ENCODE data around the gene RCCD1. TPM values are rescaled to one million over a fixed set of nuclear protein-coding genes. Genes with fewer than 3 reads are reported as not detected.

The RCCD1 gene
- total and polyA plus RNA-seq, 9 of the 15 experiments (the other 6 are each of a cell fraction or from before 2014, with no cell fraction given), result 11.1 to 51.4 (median 24.7) TPM

DNA sequence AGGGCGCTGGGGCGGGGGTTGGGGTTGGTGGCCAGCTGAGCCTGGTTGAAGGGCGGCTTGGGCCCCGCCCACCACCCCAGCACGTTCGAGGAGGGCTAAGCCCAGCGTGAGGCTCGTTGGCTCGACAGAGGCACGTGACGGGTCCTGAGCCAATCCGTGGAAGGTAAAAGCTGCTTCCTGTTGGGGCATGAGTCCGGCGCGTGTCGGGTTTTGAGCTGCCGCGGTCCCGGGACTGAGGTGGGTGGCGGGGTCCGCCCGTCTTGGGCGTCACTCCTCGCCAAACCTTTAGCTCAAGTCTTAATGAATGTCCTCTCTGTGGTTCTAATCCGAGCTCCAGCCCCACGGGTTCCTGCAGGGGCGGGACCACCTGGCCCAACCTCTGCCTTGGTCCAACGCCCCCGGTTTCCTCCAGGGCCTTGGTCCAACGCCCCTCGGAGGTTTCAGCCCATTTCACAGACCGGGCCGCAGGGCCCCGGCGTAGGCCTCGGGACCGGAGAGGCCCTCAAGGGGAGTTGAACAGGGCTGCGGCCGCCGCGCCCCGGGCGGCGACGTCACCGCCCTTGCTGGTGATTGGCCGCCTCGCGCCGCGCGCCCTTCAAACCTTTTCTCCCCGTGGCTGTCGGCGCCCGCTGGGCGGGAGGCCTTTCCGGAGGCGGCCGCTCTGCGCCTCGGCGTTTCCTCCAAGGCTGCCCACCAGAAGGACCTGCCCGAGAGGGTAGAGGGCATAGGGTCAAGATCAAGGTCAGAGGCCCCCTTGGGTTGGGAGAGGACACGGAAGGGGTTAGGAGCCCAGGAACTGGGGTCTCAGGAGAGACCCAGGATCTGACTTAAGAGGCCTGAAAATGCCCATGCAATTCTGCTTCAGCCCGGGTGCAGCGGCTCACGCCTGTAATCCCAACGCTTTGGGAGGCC lies at the start of gene RCCD1 (continued):
- TF ChIP-seq ZNF318 (IDR thresholded peaks at IDR 0.05; ENCODE audit: borderline replicate concordance in 1 of 2, low read depth in 1 of 2) (no peak), U2AF2 (optimal IDR thresholded peaks at IDR 0.05; ENCODE audit: low read depth, low read length) (no peak), MCM2 (IDR thresholded peaks at IDR 0.05; ENCODE audit: low read depth) (no peak), PCBP1 (IDR thresholded peaks at IDR 0.05; ENCODE audit: low read depth, low read length, poor library complexity, severe bottlenecking) (peak; percentile 89), SUPT5H (IDR thresholded peaks at IDR 0.05) (peak; percentile 89), POLR2H (tag; IDR thresholded peaks at IDR 0.05; ENCODE audit: low read depth) (peak; percentile 89), ARID3A (IDR thresholded peaks at IDR 0.05; ENCODE audit: borderline replicate concordance, low read depth, low read length) (no peak), BACH1 (tag; IDR thresholded peaks at IDR 0.05) (no peak), SP2 (IDR thresholded peaks at IDR 0.05; ENCODE audit: extremely low read depth, low read depth, low read length, poor library complexity, severe bottlenecking) (no peak), HEY1 (CRISPR knock-in tag; IDR thresholded peaks at IDR 0.05; ENCODE audit: borderline replicate concordance) (0 out of 2 replicates have a peak, but pooled peaks have one; percentile 60)
- TF ChIP-seq, protein P1, sequence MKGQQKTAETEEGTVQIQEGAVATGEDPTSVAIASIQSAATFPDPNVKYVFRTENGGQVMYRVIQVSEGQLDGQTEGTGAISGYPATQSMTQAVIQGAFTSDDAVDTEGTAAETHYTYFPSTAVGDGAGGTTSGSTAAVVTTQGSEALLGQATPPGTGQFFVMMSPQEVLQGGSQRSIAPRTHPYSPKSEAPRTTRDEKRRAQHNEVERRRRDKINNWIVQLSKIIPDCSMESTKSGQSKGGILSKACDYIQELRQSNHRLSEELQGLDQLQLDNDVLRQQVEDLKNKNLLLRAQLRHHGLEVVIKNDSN (CRISPR knock-in tag; IDR thresholded peaks at IDR 0.05), result peak; percentile 98
- TF ChIP-seq, protein P2, sequence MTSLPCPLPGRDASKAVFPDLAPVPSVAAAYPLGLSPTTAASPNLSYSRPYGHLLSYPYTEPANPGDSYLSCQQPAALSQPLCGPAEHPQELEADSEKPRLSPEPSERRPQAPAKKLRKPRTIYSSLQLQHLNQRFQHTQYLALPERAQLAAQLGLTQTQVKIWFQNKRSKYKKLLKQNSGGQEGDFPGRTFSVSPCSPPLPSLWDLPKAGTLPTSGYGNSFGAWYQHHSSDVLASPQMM (CRISPR knock-in tag; IDR thresholded peaks at IDR 0.05), result no peak
- TF ChIP-seq, protein P3, sequence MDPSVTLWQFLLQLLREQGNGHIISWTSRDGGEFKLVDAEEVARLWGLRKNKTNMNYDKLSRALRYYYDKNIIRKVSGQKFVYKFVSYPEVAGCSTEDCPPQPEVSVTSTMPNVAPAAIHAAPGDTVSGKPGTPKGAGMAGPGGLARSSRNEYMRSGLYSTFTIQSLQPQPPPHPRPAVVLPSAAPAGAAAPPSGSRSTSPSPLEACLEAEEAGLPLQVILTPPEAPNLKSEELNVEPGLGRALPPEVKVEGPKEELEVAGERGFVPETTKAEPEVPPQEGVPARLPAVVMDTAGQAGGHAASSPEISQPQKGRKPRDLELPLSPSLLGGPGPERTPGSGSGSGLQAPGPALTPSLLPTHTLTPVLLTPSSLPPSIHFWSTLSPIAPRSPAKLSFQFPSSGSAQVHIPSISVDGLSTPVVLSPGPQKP (CRISPR knock-in tag; IDR thresholded peaks at IDR 0.05), result no peak

Data from K562 (cell line).